OCI-LY7 (cell line): ENCODE data around the gene OR11H12. TPM values are rescaled to one million over a fixed set of nuclear protein-coding genes. Genes with fewer than 3 reads are reported as not detected.
"Not testable (repeated sequence)": the region's sequence is repeated elsewhere in the genome, so short reads cannot be mapped to it uniquely, and the experiment has no call there.

Source experiments
- BruUV-seq: library from RNA; stranded (reverse); fragments of 400-500 nt; replicated peaks from 2 replicates; lab custom pipeline; 2021; lab: Mats Ljungman, UMichigan
- CTCF ChIA-PET: fragments of 300-600 bp; sonication (Branson Sonifier 250); formaldehyde crosslinking; loops from one replicate; lab custom pipeline; 2022; ENCODE audit warnings: antibody characterized with exemption; ENCODE audit not compliant: unreplicated experiment; lab: Charles Lee
- POLR2A ChIA-PET: fragments of 300-600 bp; sonication (Branson Sonifier 250); formaldehyde crosslinking; loops from one replicate; lab custom pipeline; 2022; ENCODE audit warnings: antibody characterized with exemption; lab: Charles Lee
- DNase-seq: peaks from one replicate; pipeline ENCODE4 v3.0.0-alpha.2; 2015; ENCODE audit warnings: low spot score
- H2AFZ ChIP-seq: fragments of 200-600 bp; sonication (generic), shearing (Covaris generic); 2 replicates; pipeline ENCODE4 v1.6.1; 2014; ENCODE audit warnings: mild to moderate bottlenecking, antibody characterized with exemption, low read length, moderate library complexity
- H3K27ac ChIP-seq: fragments of 200-600 bp; sonication (generic); 2 replicates; pipeline ENCODE4 v1.5.1; 2014; ENCODE audit warnings: mixed run types, low read depth, mild to moderate bottlenecking, moderate library complexity, low read length, inconsistent platforms; ENCODE audit not compliant: poor library complexity, severe bottlenecking
- H3K36me3 ChIP-seq: fragments of 200-600 bp; sonication (generic); 2 replicates; pipeline ENCODE4 v1.6.1; 2014; ENCODE audit warnings: mild to moderate bottlenecking, antibody characterized with exemption, low read length, moderate library complexity, mixed read lengths; ENCODE audit not compliant: insufficient read depth
- H3K4me1 ChIP-seq: fragments of 200-600 bp; sonication (generic); 2 replicates; pipeline ENCODE4 v1.5.1; 2014; ENCODE audit warnings: mild to moderate bottlenecking, low read length; ENCODE audit not compliant: insufficient read depth, poor library complexity, severe bottlenecking
- H3K4me2 ChIP-seq: fragments of 200-600 bp; sonication (generic); 2 replicates; pipeline ENCODE4 v1.6.1; 2014; ENCODE audit warnings: mild to moderate bottlenecking, low read length
- H3K4me3 ChIP-seq: fragments of 200-600 bp; sonication (generic); 2 replicates; pipeline ENCODE4 v1.5.1; 2014; ENCODE audit warnings: mild to moderate bottlenecking, low read depth, low read length; ENCODE audit not compliant: poor library complexity, severe bottlenecking
- H3K79me2 ChIP-seq: fragments of 200-600 bp; sonication (generic); 2 replicates; pipeline ENCODE4 v1.6.1; 2016; ENCODE audit warnings: low read depth, mild to moderate bottlenecking, low read length, moderate library complexity, mixed read lengths; ENCODE audit not compliant: insufficient read depth
- H3K9me2 ChIP-seq: fragments of 200-600 bp; sonication (generic); 2 replicates; pipeline ENCODE4 v1.6.1; 2016; ENCODE audit warnings: mild to moderate bottlenecking, low read length, mixed read lengths; ENCODE audit not compliant: insufficient read depth
- H3K9me3 ChIP-seq: fragments of 200-600 bp; sonication (generic); 2 replicates; pipeline ENCODE4 v1.6.1; 2014; ENCODE audit warnings: mild to moderate bottlenecking, mixed run types, low read length, mixed read lengths
- H4K20me1 ChIP-seq: fragments of 200-600 bp; sonication (generic); 2 replicates; pipeline ENCODE4 v1.6.1; 2014; ENCODE audit warnings: mild to moderate bottlenecking, antibody characterized with exemption, low read length, moderate library complexity, mixed read lengths; ENCODE audit not compliant: insufficient read depth
- intact Hi-C: fragments of 100-400 bp; cut with micrococcal nuclease; formaldehyde crosslinking; loops from one replicate; pipeline ENCODE4 v1.10.0; 2022; ENCODE audit not compliant: unreplicated experiment
- small RNA-seq: library from RNA; depleted of rRNA; stranded (forward); fragments of <200 nt; gene quantifications from one replicate; pipeline ENCODE3, GENCODE V24; 2014
- total RNA-seq, 2 experiments: library from RNA; depleted of rRNA in 1 of 2; stranded (reverse); fragments of >200 nt in 1 of 2; shearing (Covaris generic) in 1 of 2; gene quantifications; 2 replicates each; pipeline ENCODE4 v1.2.3, GENCODE V29; 2014 to 2022

OR11H12 gene
- total RNA-seq, 2 experiments from 2014 or later, result not detected

DNA sequence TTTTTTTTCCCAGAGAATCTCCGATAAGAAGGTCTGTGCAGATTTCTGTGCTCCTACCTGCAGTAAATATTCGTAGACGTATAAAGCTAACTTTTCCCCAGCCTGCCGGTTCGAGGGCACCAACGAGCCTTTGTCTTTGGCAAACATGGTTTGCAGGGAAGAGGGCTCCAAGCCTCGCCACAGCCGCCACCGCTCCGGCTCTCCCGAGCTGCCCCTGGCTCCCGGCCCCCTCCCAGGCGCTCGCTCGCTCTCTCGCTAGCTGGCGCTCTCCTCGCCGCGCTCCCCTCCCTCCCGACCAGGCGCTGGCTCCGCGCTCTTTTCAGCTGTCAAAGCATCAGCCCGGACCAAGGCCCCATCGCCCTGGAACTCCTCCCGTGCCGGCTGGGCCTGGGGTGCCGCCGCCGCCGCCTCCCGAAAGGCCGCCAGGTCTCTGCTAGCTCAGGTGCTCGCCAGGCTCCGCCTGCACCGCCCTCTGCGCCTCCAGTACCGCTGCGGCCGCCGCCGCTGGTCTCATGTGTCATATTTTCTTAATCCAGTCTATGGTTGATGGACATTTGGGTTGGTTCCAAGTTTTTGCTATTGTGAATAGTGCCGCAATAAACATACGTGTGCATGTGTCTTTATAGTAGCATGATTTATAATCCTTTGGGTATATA, 45.3 kb downstream of the OR11H12 start:
- H3K4me1 ChIP-seq, H3K4me3 ChIP-seq, H4K20me1 ChIP-seq, BruUV-seq, H3K79me2 ChIP-seq, H3K27ac ChIP-seq, H3K36me3 ChIP-seq, DNase-seq, H3K9me2 ChIP-seq, POLR2A ChIA-PET, intact Hi-C loops, H2AFZ ChIP-seq, H3K4me2 ChIP-seq, CTCF ChIA-PET, H3K9me3 ChIP-seq: not testable (repeated sequence)

Small RNAs within 50 kb of the gene (small RNA-seq; reads per million reads assigned to genes)
- gene CR383656.6 (not detected), gene CR383656.7 (not detected), gene CR383656.9 (not detected)
